GM23248 (cell line): ENCODE measurements around the gene VAMP2.

Experiments used
- EZH2 ChIP-seq: fragments of 200-600 bp; sonication (generic); IDR thresholded peaks from 2 replicates; pipeline ENCODE4 v1.6.1; 2018; ENCODE audit warnings: antibody characterized with exemption, mild to moderate bottlenecking; ENCODE audit not compliant: insufficient read depth, poor library complexity, severe bottlenecking
- EZH2phosphoT487 ChIP-seq: fragments of 200-600 bp; sonication (generic); IDR thresholded peaks from 2 replicates; pipeline ENCODE4 v1.6.1; 2018; ENCODE audit warnings: antibody characterized with exemption, moderate library complexity, mild to moderate bottlenecking, low read depth; ENCODE audit not compliant: insufficient read depth

DNA sequence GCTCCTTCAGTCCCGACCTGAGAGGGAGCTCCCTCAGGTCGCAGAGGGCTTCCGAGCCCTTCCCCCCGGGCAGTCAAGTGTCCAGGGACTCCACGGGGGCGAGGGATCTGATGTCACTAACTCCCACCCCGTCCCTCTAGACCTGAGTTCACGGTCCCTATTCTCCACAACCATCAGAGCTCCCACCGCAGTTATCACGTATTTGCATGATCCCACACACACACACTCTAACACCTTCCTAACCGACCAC is 6.8 kb downstream of the VAMP2 start:
- TF ChIP-seq EZH2phosphoT487 = no peak
- TF ChIP-seq EZH2 = no peak
